HEK293 (cell line): ENCODE measurements around the gene RPL36.

Experiments used
- ELK4 ChIP-seq: IDR thresholded peaks from 2 replicates; pipeline ENCODE4 v1.6.1; 2011; ENCODE audit warnings: mild to moderate bottlenecking, low read depth, low read length, borderline replicate concordance
- ZBTB26 ChIP-seq: fragments of 450-650 bp; formaldehyde crosslinking; optimal IDR thresholded peaks from 2 replicates; pipeline ENCODE3; 2016; ENCODE audit warnings: missing biosample characterization, mild to moderate bottlenecking, missing genetic modification characterization
- ZNF121 ChIP-seq: fragments of 450-650 bp; formaldehyde crosslinking; IDR thresholded peaks from 2 replicates; pipeline ENCODE4 v1.5.1; 2016; ENCODE audit warnings: missing biosample characterization, missing genetic modification characterization
- ZNF768 ChIP-seq: fragments of 450-650 bp; formaldehyde crosslinking; IDR thresholded peaks from 2 replicates; pipeline ENCODE4 v1.5.1; 2018; ENCODE audit warnings: missing biosample characterization, mild to moderate bottlenecking, missing genetic modification characterization
- ZSCAN23 ChIP-seq: fragments of 450-650 bp; formaldehyde crosslinking; IDR thresholded peaks from 2 replicates; pipeline ENCODE4 v1.5.1; 2016; ENCODE audit warnings: missing biosample characterization, missing genetic modification characterization
- TF ChIP-seq, protein P1 (sequence below): fragments of 450-650 bp; formaldehyde crosslinking; IDR thresholded peaks from 2 replicates; pipeline ENCODE4 v1.5.1; 2016; ENCODE audit warnings: missing biosample characterization, missing genetic modification characterization
- TF ChIP-seq, protein P2 (sequence below): fragments of 450-650 bp; formaldehyde crosslinking; IDR thresholded peaks from 2 replicates; pipeline ENCODE4 v1.5.1; 2016; ENCODE audit warnings: missing biosample characterization, missing genetic modification characterization
- TF ChIP-seq, protein P3 (sequence below): fragments of 450-650 bp; formaldehyde crosslinking; IDR thresholded peaks from 2 replicates; pipeline ENCODE4 v1.5.1; 2016; ENCODE audit warnings: missing biosample characterization, missing genetic modification characterization

DNA sequence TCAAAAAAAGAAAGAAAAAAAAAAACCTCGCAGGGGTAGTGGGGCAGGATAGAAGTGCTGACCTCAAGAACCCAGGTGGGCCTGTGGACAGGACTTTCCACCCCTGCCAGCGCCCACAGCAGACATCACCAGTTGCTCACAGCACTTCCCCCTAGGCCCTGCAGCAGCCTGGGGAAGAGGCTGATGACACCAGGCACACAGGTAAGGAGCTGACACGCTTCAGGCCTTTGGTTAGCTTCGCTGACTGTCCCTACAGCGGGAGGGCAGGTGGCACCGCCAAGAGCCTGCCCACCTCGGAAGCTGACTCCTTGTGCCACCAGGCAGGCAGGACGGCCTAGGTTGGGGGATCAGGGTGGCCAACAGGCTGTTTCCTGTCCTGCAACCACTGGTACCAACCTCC, 20.9 kb downstream of the RPL36 start:
- TF ChIP-seq, protein P1, sequence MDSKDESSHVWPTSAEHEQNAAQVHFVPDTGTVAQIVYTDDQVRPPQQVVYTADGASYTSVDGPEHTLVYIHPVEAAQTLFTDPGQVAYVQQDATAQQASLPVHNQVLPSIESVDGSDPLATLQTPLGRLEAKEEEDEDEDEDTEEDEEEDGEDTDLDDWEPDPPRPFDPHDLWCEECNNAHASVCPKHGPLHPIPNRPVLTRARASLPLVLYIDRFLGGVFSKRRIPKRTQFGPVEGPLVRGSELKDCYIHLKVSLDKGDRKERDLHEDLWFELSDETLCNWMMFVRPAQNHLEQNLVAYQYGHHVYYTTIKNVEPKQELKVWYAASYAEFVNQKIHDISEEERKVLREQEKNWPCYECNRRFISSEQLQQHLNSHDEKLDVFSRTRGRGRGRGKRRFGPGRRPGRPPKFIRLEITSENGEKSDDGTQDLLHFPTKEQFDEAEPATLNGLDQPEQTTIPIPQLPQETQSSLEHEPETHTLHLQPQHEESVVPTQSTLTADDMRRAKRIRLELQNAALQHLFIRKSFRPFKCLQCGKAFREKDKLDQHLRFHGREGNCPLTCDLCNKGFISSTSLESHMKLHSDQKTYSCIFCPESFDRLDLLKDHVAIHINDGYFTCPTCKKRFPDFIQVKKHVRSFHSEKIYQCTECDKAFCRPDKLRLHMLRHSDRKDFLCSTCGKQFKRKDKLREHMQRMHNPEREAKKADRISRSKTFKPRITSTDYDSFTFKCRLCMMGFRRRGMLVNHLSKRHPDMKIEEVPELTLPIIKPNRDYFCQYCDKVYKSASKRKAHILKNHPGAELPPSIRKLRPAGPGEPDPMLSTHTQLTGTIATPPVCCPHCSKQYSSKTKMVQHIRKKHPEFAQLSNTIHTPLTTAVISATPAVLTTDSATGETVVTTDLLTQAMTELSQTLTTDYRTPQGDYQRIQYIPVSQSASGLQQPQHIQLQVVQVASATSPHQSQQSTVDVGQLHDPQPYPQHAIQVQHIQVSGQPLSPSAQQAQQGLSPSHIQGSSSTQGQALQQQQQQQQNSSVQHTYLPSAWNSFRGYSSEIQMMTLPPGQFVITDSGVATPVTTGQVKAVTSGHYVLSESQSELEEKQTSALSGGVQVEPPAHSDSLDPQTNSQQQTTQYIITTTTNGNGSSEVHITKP (tag by site-specific recombination), result no peak
- TF ChIP-seq ZNF768 (tag by site-specific recombination) (no peak), ZSCAN23 (tag by site-specific recombination) (no peak), ZNF121 (tag by site-specific recombination) (no peak), ELK4 (no peak), ZBTB26 (tag by site-specific recombination) (no peak)
- TF ChIP-seq, protein P2, sequence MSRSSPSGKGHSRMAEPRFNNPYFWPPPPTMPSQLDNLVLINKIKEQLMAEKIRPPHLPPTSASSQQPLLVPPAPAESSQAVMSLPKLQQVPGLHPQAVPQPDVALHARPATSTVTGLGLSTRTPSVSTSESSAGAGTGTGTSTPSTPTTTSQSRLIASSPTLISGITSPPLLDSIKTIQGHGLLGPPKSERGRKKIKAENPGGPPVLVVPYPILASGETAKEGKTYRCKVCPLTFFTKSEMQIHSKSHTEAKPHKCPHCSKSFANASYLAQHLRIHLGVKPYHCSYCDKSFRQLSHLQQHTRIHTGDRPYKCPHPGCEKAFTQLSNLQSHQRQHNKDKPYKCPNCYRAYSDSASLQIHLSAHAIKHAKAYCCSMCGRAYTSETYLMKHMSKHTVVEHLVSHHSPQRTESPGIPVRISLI (tag by site-specific recombination), result no peak
- TF ChIP-seq, protein P3, sequence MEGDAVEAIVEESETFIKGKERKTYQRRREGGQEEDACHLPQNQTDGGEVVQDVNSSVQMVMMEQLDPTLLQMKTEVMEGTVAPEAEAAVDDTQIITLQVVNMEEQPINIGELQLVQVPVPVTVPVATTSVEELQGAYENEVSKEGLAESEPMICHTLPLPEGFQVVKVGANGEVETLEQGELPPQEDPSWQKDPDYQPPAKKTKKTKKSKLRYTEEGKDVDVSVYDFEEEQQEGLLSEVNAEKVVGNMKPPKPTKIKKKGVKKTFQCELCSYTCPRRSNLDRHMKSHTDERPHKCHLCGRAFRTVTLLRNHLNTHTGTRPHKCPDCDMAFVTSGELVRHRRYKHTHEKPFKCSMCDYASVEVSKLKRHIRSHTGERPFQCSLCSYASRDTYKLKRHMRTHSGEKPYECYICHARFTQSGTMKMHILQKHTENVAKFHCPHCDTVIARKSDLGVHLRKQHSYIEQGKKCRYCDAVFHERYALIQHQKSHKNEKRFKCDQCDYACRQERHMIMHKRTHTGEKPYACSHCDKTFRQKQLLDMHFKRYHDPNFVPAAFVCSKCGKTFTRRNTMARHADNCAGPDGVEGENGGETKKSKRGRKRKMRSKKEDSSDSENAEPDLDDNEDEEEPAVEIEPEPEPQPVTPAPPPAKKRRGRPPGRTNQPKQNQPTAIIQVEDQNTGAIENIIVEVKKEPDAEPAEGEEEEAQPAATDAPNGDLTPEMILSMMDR (tag by site-specific recombination), result no peak
